GM18909 (cell line): ENCODE results near the gene LOXL1.
"Not testable (repeated sequence)": the region's sequence is repeated elsewhere in the genome, so short reads cannot be mapped to it uniquely, and the experiment has no call there.

Experiments used
- ATAC-seq: cut with Tn5 transposase; IDR thresholded peaks from one replicate; pipeline ENCODE4 v1.9.1; 2021; ENCODE audit warnings: mild to moderate bottlenecking; ENCODE audit not compliant: unreplicated experiment, poor library complexity

LOXL1 gene

DNA sequence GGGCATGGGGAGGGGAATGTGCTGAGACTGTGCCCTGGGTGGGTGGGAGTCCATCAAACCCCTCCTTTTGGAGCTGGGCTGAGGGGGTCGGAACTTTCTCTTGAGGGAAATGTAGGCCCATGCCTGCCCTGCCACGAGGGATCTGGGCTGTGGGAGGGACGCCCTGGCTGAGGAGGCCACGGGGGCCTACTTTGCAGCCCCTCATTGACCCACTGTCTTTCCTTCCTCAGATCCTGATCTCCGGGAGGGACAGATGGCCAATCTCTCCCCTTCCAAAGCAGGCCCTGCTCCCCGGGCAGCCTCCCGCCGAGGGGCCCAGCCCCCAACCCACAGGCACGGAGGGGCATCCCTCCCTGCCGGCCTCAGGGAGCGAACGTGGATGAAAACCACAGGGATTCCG, 25.3 kb downstream of the LOXL1 start:
- no peak for ATAC-seq

DNA sequence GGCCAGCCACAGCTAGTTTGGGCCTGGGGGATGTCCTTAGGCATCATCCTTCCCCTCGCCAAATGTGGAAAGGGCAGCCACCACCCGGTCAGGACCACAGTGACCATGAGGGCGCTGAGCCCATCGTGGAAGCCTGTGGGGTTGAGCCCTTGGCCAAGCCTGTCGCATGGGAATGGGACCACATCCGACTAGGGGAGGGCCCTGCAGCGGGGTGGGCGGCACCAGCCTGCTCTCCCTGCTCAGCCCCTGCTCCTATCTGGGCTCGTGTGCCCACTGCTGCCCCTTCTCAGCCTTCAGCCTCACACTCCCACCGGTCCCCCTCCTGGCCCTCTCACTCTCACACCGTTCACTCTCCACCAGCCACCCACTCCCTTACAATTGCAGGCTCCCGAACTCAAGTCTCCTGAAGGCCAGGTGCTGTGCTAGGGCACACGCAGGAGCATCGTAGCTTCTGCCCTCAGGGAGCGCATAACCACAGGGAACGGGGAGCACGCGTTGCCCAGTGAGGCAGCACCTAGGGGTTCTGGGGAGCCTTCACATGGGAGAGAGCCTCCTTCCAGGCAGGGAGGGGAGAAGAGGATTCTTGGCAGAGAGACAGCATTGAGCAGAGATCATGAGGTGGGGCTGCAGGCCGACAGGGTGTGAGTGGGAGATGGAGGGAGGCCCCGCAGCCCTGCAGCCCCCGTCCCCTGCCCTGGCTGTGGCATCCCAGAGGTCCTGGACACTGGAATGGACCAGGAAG, 26.1 kb downstream of the LOXL1 start:
- no peak for ATAC-seq

DNA sequence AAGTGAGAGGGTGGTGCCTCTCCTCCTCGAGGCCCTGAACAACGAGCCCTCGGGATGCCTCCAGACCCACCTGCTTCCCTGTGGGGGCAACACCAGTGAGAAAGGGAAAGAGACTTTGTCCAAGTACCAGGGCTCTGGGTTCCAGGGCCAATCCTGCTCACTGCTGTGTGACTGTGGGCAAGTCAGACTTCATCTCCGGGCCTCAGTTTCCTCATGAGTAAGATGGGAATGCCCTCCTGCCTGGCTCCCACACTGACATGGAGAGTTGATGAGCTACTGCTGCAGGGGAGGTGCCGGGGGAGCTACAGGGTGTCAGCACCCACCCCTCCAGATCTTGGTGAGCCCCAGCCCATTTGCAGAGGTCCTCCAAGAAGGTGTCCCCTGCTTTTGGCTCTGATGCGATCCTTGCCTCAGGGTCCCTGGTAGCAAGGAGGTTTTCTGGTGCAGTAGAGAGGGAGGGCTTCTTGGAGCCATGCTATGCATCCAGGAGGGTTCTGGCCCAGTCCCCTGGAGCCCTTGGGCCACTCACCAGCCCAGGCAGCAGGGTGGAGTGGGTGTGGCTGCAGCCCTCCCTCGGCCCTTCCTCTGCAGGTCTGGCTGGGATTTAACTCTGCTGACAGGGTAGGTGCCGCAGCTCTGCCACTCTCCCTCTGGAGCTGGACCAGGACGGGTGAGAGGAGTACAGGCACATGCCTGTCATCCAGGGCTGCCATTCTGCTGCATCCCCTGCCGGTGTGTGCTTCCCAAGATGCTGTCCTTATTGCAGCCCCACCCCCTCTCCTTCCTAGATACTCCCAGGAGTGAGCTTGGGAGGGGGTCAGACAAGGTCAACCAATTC, 26.9 kb downstream of the LOXL1 start:
- no peak for ATAC-seq

DNA sequence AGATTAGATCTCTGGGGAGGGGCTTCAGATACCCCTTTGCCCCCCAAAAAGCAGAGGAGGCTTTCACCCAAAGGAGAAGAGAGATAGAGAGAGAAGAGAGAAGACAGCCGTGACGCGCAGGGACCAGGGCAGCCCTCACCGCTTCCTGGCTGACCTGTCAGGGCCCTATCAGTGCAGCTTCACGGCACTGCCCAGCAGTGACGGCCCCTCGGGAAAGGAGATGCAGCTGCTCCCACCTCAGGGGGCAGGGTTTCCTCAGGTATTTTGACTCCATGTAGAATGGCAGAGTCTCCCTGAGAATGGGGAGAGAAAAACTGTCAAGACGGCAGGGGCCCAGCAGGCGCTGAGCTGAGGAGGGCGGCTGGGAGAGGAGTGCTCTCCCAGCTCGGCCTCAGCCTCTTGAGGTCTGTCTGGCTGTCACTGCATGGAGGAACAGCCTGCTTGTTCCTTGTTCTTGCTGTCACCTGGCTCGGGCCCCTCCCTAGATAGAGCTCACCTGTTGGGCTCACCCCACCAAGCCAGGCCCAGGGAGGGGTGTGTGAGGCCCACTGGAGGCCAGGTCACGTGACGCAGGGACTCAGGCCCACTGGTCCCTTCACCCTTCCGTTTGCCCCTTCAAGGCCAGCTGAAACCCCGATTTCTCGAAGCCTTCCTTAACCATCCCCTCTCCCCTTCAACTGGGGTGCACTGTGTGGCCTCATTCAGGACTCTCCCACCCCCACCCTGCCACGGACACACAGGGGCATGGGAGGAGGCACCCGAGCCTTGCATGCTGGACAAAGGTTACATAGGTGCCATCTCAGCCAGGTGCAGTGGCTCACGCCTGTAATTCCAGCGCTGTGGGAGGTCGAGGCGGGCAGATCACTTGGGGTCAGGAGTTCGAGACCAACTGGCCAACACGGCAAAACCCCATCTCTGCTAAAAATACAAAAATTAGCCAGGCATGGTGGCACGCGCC, 28.2 kb downstream of the LOXL1 start:
- ATAC-seq = no peak

DNA sequence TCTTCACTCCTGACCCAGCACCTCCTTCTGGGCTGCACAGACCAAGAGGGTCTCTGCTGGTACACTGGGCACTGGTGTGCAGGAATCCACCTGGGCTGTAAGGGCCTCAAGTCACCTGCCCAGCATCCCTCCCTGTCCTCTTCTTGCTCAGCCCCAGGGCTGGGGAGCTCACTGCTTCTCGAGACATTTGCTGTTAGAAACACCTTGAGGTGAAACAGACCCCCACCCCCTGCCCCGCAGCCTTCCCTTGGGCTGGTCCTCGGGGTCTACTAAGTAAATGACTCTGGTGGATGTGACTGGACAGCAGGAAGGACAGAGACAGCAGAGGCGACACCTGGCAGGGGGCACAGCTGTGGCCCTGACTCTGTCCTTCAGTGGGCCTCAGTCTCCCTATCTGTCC, 29.1 kb downstream of the LOXL1 start:
- no peak for ATAC-seq

DNA sequence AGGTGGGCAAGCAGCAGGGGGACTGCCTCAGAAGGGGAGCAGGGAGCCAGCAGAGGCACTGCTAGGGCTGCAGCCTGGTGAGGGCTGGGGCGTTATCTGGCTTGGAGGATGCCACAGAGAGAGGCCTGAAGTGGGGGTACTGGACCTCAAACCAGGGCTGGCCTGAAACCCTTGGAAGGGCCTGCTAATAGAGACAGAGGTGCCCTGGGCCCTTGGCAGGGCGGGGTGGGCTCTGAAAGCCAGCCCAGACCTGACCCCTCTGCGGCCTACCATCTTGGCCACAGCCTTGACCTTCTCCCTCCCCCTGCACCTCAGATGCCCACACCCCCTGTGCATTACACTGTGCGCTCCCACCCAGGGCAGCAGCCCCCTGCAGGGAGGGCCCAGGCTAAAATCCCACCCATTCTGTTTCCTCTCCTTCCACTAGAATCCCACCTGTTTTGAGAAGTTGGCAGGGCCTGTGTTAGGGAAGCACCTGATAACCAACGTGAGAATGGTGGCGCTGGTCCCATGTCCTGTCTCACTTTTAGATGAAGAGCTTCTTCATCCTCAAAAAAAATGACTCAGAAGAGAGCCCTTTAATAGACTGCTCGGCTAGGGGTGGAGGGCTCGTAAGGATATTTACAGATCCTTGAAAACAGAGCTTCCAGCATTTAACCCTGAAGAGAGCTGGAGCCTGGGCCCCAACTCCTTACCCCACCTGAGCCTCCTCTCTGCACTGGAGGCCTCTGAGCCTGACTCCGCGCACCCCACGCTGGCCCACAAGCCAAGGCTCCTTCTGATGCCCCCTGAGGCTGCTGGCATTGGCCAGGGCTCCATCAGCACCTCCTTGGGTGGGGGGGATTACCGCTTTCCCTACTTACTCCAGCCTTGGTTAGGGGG, 29.8 kb downstream of the LOXL1 start:
- no peak for ATAC-seq

DNA sequence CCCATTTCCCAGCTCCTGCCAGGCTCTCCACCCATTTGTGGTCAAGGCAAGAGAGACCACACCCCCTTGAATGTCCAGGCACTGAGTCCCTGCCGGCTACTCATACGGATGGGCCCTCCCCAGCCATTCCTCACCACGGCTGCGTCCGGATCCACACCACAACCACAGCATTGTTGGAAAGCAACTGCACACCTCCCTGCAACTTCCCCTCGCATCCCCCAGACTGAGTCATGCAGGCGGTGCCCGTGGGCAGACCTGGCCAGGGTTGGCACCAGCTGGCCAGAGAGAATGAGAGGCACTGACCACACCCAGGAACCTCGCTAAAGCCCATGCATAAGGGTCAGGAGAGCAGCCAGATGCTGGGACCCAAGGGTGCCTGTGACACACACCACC, 30.5 kb downstream of the LOXL1 start:
- ATAC-seq = no peak

DNA sequence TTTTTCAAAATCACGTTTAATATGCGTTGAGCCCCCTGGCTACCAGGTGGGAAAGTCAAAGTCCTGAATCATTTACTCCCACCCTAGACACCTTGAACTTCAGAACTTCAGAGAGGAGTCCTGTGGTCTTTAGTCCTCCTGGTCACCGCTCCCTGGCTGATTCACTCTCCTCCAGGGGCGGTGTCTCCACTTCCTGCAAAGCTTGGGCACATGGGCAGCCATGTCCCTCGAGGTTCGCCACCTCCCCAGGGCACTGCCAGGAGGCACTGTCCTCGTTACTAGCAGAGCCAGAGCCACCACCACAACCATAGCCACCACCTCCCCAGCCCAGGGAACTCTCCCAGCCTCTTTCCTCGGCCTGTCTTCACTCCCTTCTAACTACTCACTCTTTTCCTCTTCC, 31.0 kb downstream of the LOXL1 start:
- no peak for ATAC-seq

DNA sequence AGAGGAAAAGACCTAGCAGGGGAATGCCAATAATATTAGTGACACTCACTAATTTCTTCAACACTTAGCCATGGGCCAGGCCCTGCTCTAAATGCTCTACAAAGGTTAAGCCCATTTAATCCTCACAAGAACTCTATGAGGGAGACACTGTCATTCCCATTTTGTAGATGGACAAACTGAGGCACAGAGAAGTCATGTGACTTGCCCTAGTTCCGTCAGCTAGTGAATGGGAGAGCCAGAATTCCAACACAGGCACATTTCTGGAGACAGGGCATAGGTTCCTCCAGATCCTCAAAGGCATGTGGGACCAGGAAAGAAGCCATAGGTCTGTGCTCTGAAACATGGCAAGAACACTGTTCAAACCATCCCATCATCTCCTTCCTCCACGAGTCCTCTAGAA, 31.5 kb downstream of the LOXL1 start:
- ATAC-seq = no peak

DNA sequence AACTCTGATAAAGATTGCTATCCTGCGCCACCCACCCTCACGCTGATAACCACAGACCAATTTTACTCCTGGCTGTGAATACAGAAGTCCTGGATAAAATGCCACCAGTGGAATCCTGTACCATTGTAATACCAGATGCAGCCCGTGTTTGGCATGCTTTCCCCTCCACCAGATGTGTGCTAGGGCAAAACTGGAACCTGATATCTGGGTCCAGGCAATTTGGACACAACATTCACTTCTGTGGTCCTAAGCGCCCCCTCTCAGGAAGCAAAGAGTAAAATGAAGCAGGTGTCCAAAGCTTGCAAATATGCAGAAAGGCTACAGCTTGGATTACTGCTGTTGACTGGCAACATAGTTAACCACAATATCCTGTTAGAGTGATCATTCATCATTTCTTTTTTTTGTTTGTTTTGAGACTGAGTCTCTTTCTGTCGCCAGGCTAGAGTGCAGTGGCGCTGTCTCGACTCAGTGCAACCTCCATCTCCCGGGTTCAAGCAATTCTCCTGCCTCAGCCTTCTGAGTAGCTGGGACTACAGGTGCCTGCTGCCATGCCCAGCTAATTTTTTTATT, 32.8 kb downstream of the LOXL1 start:
- no peak for ATAC-seq

DNA sequence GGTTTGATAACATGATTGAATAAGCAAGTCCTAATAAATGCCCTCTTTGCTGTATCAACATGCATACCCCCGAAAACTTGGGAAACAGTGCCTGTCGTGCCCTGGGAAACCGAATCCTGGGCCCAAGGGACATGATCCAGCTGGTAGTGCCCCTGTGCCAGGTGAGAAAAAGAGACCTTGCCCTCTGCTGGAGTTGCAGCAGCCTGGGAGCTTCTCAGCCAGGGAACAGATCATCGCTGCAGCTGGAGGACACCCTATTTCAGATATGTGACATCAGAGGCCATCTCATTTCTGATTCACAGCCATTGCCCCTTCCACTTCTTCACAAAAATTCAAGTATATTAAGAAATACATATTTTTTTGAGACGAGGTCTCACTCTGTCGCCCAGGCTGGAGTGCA, 33.5 kb downstream of the LOXL1 start:
- no peak for ATAC-seq

DNA sequence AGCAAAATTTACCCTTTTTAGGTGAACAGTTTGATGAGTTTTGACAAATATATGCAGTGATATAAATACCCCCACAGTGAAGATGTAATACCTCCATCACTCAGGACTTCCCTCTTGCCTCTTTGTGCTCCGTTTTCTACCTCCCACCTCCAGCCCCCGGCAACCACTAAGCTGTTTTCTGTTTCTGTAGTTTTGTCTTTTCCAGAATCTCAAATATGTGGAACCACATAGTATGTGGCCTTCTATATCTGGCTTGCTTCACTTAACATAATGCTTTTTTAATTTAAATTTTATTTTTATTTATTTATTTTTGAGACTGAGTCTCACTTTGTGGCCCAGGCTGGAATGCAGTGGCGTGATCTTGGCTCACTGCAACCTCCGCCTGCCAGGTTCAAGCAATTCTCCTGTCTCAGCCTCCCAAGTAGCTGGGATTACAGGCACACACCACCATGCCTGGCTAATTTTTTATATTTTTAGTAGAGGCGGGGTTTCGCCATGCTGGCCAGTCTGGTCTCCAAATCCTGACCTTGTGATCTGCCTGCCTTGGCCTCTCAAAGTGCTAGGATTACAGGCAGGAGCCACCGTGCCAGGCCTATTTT, 34.3 kb downstream of the LOXL1 start:
- ATAC-seq = not testable (repeated sequence)

DNA sequence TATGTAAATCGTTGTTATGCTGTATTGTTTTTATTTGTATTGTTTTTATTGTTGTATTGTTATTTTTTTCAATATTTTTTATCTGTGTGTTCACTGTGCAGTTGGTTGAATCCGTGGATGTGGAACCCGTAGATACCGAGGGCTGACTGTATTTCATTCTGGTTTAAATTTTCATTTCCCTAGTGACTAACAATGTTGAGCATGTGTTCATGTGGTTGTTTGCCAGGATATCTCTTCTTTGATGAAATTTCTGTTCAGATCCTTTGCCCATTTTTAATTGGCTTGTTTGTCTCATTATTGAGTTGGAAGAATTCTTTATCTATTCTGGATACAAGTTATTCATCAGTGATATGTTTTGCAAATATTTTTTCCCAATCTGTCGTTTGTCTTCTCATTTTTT, 36.2 kb downstream of the LOXL1 start:
- ATAC-seq = no peak

DNA sequence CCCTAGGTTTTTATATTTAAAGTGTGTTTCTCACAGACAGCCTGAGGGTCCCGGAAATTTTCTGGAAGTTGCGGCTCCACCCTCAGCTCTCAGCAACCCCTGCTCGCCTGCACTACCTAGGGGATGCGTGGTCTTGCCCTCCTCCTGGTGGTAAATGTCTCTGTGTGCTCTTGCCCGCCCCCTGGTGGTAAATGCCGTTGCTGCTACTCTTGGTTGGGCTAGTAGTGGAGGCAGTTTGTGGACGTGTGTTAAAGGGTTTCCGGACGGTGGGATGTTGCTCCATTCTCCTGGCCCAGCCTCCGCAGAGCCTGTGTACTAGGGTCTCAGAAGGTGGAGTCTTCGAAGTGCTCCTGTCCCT, 38.5 kb downstream of the LOXL1 start:
- peak; percentile 69 for ATAC-seq

DNA sequence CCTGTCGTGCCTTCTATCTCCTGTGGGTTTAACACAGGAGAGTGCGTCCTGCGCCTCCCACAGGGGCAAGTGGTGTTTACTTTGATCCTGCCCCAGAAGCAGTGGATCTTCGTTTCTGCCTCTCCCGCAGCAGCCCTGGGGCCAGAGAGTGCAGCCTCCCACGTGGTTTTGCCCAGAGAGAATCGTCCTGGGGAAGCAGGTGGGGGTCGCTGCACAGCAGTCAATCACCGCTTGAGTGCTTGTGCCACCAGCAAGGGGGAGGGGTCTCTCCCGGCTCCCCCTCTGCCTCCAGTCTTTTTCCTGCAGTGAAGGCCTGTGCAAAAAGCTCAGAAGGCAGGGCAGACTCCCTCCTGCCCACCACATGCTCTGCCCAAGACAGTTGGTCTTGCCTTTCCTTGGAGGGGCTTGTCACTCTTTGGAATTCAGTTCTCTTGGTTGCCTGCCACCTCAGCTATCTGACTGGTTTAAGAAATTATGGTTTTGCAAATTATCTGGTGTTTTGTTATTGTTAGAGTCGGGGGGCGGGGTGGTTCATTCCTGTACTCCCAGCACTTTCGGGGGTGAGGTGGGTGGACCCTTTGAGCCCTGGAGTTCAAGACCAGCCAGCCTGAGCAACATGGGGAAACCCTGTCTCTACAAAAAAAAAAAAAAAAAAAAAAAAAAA, 39.0 kb downstream of the LOXL1 start:
- ATAC-seq = peak; percentile 34

DNA sequence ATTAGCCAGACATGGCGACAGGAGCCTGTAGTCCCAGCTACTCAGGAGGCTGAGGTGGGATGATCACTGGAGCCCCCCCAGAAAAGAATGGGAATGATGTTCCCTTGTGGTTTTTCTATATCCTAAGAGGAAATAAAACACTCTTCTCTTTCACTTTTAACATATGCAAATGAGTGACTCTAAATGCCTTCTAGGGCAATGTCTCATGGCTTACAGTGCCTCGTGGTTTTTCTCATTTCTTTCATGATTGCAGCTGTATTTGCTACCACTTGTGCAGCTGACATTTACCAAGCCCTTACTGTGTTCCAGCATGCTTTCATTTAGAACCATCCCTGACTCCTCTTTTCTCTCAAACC, 39.5 kb downstream of the LOXL1 start:
- peak; percentile 59 for ATAC-seq

DNA sequence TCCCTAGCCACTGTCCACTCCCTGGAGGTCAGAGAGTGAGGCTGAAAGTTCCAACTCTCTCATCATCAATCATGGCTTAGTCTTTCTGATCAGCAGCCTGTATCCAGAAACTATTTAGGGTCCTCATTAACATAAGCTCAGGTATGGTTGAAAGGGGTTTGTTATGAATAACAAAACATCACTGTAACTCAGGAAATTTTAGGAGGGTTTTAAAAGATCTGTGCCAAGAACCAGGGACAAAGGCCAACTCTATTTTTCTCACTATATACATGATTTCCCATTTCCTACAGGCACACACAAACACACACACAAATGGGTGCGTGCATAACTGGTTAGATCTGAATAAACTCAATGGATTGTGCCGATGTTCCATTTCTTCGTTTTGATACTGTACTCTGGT, 42.2 kb downstream of the LOXL1 start:
- no peak for ATAC-seq

DNA sequence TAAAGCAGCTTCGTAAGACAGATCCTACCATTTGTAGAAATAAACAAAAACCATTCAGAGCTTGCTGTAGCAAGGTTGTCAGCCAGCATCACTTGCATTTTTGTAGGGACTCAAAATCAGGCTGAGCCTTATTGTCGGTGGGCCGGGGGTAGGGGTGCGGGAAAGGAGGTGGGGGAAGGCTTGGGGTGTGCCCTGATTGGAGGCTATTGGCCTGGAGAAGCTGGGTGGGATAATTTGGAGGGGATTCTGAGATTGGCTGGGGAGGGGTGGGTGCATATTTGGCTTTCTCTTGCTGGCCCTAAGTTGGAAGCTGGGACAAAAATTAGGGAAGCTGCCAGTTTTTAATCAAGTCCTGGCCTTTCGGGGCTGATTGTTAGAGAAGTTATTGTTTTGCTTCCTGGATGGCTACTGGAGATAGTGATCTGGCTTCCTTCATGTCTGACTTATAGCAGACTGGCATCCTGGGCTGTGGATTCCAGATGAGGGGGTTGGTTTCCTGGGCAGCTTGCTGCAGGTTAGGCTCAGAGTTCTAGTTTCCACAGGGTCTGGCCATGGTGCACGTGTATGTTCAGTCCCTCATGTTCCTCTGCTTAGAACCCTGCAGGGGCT, 43.0 kb downstream of the LOXL1 start:
- ATAC-seq = no peak
